T-helper 17 cell (primary cell): Measurements from ENCODE around the gene ABCC6. TPM values are rescaled to one million over a fixed set of nuclear protein-coding genes. Genes with fewer than 3 reads are reported as not detected.
"Not testable (repeated sequence)": the region's sequence is repeated elsewhere in the genome, so short reads cannot be mapped to it uniquely, and the experiment has no call there.

Source experiments
- ATAC-seq: fragments of 150-1000 bp; cut with Tn5 transposase; 2 replicates; pipeline ENCODE4 v1.10.0; 2021; ENCODE audit warnings: mild to moderate bottlenecking, moderate library complexity
- DNase-seq, 3 donors: peaks; one replicate each; pipeline versions ENCODE4 v3.0.0 to v3.0.0-alpha.2; 2020 to 2021
- H3K9me3 ChIP-seq: one replicate; pipeline ENCODE4 v1.7.0; 2013; ENCODE audit warnings: low read length, mild to moderate bottlenecking; ENCODE audit not compliant: control insufficient read depth, poor library complexity, severe bottlenecking
- H3K27ac Mint-ChIP-seq: one replicate; pipeline ENCODE4 v1.8.0; 2022; ENCODE audit warnings: mild to moderate bottlenecking, moderate library complexity, mixed read lengths
- H3K27me3 Mint-ChIP-seq: one replicate; pipeline ENCODE4 v1.8.0; 2022; ENCODE audit warnings: mixed read lengths
- H3K36me3 Mint-ChIP-seq: one replicate; pipeline ENCODE4 v1.8.0; 2022; ENCODE audit warnings: low read depth, mixed read lengths
- H3K4me1 Mint-ChIP-seq: one replicate; pipeline ENCODE4 v1.8.0; 2022; ENCODE audit warnings: mild to moderate bottlenecking, mixed read lengths
- H3K4me3 Mint-ChIP-seq: one replicate; pipeline ENCODE4 v1.8.0; 2022; ENCODE audit warnings: mild to moderate bottlenecking, moderate library complexity, mixed read lengths
- total RNA-seq, 4 donors: library from RNA in 2 of 4; stranded (reverse) in 2 of 4; gene quantifications; one replicate each; pipeline ENCODE4 v1.2.3 and lab custom pipeline; 2022 to 2026

The ABCC6 gene
- total RNA-seq, 2 donors from 2014 or later = not detected

DNA sequence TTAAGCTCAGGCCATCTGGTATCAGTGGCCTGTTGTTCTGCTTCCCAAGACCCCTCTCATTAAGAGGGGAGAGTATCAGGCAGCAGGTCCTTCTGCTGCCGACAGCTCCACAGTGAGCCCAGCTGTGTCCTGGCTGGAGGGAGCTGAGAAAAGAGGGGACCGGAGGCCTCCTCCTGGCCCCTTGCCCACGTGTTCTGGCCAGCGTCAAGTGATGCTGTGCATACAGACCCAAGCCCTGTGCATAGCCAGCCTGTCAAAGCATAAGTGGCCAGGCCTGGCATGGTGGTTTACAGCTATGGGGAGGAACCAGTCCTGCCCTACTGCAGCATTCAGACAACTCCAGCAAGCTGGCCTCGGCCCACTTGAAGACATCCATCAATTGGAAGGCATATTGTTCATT is 48.0 kb downstream of the ABCC6 start:
- Mint-ChIP-seq H3K4me3 (no peak overlapping the region), H3K27ac (no peak overlapping the region), H3K36me3 (no peaks in the 10 kb centered on the region)

DNA sequence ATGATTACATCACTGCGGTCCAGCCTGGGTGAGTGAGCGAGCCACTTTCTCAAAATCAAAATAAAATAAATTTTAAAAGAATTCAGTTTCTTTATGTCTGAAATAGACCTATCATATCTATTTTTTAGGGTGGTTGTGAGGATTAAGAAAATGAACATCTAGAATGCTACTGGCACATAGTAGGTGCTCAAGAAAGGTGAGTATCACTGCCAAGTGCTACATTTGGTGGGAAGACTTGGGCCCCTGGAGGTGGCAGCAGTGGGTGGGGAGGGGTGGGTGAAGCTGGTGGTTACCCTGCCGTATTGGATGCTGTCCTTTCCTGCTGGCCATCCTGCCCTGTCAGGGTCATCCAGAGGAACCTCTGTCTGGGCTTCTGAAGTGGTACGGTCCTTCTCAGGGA is 50.3 kb downstream of the ABCC6 start:
- Mint-ChIP-seq H3K27ac (no peak overlapping the region), H3K4me3 (no peak overlapping the region)
- H3K9me3 ChIP-seq = no peaks in the 10 kb centered on the region

More for the DNA sequence above, 48.0 kb downstream of the ABCC6 start:
- ATAC-seq = no peak
- peaks cover 3% of the 10 kb centered on the region for H3K4me1 Mint-ChIP-seq
- DNase-seq = no peak
- H3K27me3 Mint-ChIP-seq = peaks cover 5% of the 10 kb centered on the region
- no peaks in the 10 kb centered on the region for H3K9me3 ChIP-seq

DNA sequence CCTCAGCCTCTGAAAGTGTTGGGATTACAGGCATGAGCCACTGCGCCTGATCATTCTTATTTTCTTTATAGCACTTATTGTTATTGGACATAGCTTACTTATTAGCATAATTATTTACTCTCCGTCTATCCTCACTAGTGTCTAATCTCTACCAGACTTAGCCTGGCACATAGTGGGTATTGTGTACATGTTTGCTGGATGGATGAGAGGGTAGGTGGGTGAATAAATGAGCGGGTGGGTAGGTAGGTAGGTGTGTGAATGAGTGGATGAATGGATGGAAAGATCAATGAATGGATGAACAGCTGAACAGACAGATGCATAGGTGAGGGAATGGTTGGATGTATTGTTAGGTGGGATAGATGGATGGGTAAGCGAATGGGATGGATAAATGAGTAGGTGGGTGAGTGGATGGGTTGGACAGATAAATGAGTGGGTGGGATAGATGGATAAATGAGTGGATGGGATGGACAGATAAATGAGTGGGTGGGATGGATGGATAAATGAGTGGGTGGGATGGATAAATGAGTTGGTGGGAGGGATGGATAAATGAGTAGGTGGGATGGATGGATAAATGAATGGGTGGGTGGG is 51.9 kb downstream of the ABCC6 start:
- no peaks in the 10 kb centered on the region for H3K9me3 ChIP-seq
- no peak overlapping the region for H3K4me3 Mint-ChIP-seq
- peaks cover 4% of the 10 kb centered on the region for H3K27me3 Mint-ChIP-seq
- no peak for ATAC-seq
- DNase-seq = no peak
- no peak overlapping the region for H3K27ac Mint-ChIP-seq
- H3K4me1 Mint-ChIP-seq = peaks cover 3% of the 10 kb centered on the region
- H3K36me3 Mint-ChIP-seq = no peaks in the 10 kb centered on the region

More for the DNA sequence above, 50.3 kb downstream of the ABCC6 start:
- Mint-ChIP-seq H3K27me3 (peaks cover 9% of the 10 kb centered on the region), H3K36me3 (no peaks in the 10 kb centered on the region), H3K4me1 (peaks cover 3% of the 10 kb centered on the region)
- no peak for ATAC-seq
- DNase-seq = no peak

DNA sequence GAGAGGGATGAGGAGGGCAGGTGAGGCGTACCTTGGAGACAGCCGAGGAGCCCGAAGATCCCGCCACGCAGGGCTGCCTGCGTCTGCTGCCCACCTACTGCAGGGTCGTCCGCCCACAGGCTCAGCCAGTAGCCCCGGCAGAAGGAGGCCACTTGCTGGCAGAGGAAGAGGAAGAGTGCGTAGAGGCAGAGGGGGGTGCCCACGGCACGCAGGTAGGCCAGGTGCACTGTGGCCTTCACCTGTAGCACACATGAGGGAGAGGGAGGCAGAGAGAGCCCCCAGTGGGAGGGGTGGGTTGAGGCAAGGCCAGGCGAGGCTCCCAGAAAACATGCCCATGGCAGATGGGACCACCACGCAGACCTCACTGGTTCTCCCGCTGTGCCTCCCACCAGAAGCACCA is 53.7 kb downstream of the ABCC6 start:
- DNase-seq (no peak), ATAC-seq (no peak)
- Mint-ChIP-seq H3K4me3 (no peak overlapping the region), H3K27ac (no peak overlapping the region), H3K4me1 (peaks cover 3% of the 10 kb centered on the region), H3K36me3 (no peaks in the 10 kb centered on the region), H3K27me3 (peaks cover 4% of the 10 kb centered on the region)
- H3K9me3 ChIP-seq = no peaks in the 10 kb centered on the region

DNA sequence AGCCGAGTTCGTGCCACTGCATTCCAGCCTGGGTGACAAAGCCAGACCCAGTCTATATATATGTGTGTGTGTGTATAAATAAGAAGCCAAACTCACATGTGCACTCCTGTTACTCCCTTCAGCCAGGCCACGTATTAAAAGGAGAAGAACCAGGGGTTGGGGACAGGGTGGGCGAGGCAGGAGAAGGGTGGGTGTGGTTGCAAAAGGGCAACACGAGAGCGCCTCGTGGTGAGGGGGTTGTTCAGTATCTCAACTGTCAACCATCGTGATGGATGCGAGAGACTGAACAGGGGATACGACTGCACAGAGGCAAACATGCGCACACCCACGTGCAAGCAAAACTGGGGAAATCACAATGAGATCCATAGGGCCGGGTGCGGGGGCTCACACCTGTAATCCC is 54.9 kb downstream of the ABCC6 start:
- no peak for DNase-seq
- peak overlapping the region; percentile 34 for H3K27ac Mint-ChIP-seq
- H3K36me3 Mint-ChIP-seq = no peaks in the 10 kb centered on the region
- no peaks in the 10 kb centered on the region for H3K9me3 ChIP-seq
- peaks cover 4% of the 10 kb centered on the region for H3K27me3 Mint-ChIP-seq
- no peak overlapping the region for H3K4me3 Mint-ChIP-seq
- ATAC-seq = no peak
- H3K4me1 Mint-ChIP-seq = peaks cover 3% of the 10 kb centered on the region

DNA sequence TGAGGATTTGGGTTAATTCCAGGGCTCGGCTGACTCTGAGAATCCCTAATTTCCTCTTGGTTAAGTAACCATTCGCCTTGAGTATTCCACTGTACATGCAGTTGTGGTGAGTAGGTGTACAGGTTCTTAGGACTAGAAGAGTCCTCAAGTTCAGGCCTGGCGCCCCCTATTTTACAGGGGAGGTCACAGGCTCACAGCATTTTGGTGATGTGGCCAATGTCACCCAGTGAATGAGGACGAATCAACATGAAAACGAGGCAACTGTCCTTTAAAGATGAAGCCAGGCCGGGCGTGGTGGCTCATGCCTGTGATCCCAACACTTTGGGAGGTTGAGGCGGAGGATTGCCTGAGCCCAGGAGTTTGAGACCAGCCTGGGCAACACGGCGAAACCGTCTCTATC is 55.4 kb downstream of the ABCC6 start:
- no peaks in the 10 kb centered on the region for H3K36me3 Mint-ChIP-seq
- no peak overlapping the region for H3K4me3 Mint-ChIP-seq
- peak overlapping the region; percentile 34 for H3K27ac Mint-ChIP-seq
- DNase-seq = no peak
- no peak for ATAC-seq
- H3K9me3 ChIP-seq = no peaks in the 10 kb centered on the region
- H3K27me3 Mint-ChIP-seq = peaks cover 4% of the 10 kb centered on the region
- H3K4me1 Mint-ChIP-seq = peaks cover 3% of the 10 kb centered on the region

DNA sequence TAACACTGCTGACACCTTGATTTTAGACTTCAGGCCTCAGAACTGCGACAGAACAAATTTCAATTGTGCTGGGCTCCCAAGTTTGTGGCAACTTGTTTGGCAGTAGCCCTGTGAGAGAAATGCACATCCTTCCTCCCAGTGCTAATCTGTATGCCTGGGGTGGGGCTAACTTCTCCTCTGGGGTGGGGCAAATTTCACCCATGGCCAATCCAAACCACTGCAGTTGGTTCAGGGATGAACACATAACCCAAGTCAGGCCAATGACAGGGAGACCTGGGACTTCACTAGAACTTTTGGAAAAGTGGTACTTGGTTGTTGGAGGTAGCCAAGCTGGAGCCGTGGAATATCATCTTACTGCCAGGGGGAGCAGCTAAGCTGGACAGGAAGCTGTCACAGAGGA is 56.3 kb downstream of the ABCC6 start:
- Mint-ChIP-seq H3K4me1 (peaks cover 3% of the 10 kb centered on the region), H3K27me3 (peaks cover 4% of the 10 kb centered on the region), H3K36me3 (no peaks in the 10 kb centered on the region), H3K4me3 (no peak overlapping the region), H3K27ac (no peak overlapping the region)
- ATAC-seq = no peak
- no peaks in the 10 kb centered on the region for H3K9me3 ChIP-seq
- DNase-seq = no peak

DNA sequence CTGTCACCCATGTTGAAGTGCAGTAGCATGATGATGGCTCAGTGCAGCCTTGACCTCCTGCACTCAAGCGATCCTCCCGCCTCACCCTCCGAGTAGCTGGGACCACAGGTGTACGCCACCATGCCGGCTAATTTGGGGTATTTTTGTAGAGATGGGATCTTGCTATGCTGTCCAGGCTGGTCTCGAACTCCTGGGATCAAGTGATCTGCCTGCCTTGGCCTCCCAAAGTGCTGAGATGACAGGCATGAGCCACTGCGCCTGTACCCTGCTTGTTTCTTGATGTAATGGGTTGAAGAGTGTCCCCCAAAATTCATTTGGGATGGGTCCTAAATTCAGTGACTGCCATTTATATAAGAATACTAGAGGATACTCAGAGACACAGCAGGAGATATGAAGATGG is 57.2 kb downstream of the ABCC6 start:
- H3K9me3 ChIP-seq = no peaks in the 10 kb centered on the region
- no peak overlapping the region for H3K27ac Mint-ChIP-seq
- H3K4me1 Mint-ChIP-seq = no peaks in the 10 kb centered on the region
- DNase-seq = no peak
- no peak for ATAC-seq
- H3K36me3 Mint-ChIP-seq = no peaks in the 10 kb centered on the region
- H3K4me3 Mint-ChIP-seq = no peak overlapping the region
- H3K27me3 Mint-ChIP-seq = peaks cover 4% of the 10 kb centered on the region

DNA sequence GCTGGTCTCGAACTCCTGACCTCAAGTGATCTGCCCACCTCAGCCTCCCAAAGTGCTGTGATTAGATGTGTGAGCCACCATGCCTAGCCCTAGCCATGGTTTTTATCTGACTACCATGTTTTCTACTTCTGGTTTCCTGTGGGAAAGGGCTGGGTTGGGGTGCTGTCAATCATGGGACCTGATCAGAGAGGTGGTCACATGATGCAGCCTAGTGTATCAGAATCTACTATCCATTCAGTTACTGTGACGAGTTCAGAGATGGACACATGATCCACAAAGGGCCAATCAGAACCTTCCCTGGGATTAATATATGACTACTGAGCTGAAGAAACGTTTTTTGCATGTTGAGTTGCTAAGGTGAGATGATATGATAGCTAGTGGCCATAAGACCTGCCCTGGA is 59.1 kb downstream of the ABCC6 start:
- H3K4me3 Mint-ChIP-seq = no peak overlapping the region
- H3K27ac Mint-ChIP-seq = no peak overlapping the region
- H3K27me3 Mint-ChIP-seq = peaks cover 3% of the 10 kb centered on the region
- no peaks in the 10 kb centered on the region for H3K36me3 Mint-ChIP-seq
- no peaks in the 10 kb centered on the region for H3K4me1 Mint-ChIP-seq
- DNase-seq (no peak), ATAC-seq (no peak)
- H3K9me3 ChIP-seq = no peaks in the 10 kb centered on the region

DNA sequence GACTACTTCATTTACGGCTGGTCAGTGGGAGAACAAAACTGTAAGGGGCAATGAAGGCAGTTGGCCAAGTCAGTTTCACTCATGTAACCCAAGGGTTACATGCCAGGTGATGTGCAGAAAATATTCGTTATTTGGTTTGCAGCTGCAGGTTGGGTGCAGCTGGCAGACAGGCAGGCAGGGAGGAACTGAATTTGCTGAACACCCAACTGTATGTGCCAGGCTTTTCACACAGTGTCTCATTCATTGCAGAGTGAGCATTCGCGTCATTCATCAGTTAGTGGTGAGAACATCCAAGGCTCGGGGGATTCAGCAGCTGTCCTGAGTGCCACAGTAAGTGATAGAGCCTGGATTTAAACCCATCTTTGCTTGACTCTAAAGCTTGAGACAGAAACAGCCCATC is 59.7 kb downstream of the ABCC6 start:
- Mint-ChIP-seq H3K4me3 (no peak overlapping the region), H3K27me3 (no peaks in the 10 kb centered on the region), H3K36me3 (no peaks in the 10 kb centered on the region), H3K4me1 (no peaks in the 10 kb centered on the region), H3K27ac (no peak overlapping the region)
- no peaks in the 10 kb centered on the region for H3K9me3 ChIP-seq
- ATAC-seq = no peak
- DNase-seq = no peak

DNA sequence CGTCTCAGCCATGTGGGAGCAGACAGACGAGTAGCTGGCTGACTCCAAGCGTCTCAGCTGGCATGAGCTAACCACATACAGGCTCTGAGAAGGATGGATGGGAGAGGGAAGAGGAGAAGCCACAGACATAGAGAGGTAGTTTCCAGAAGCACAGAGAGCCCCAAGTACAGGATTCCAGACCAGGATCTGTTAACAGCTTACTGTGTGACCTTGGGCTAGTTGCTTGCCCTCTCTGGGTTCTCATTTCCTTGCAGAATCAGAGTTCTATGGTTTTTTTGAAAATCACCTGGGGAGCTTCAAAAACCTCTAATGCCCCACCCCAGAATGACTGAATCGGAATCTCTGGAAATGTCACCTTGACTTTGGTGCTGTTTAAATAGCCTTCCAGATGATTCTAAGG is 60.2 kb downstream of the ABCC6 start:
- H3K27me3 Mint-ChIP-seq = no peaks in the 10 kb centered on the region
- no peak overlapping the region for H3K27ac Mint-ChIP-seq
- H3K9me3 ChIP-seq = no peaks in the 10 kb centered on the region
- no peaks in the 10 kb centered on the region for H3K36me3 Mint-ChIP-seq
- no peak overlapping the region for H3K4me3 Mint-ChIP-seq
- ATAC-seq (no peak), DNase-seq (no peak)
- H3K4me1 Mint-ChIP-seq = no peaks in the 10 kb centered on the region

DNA sequence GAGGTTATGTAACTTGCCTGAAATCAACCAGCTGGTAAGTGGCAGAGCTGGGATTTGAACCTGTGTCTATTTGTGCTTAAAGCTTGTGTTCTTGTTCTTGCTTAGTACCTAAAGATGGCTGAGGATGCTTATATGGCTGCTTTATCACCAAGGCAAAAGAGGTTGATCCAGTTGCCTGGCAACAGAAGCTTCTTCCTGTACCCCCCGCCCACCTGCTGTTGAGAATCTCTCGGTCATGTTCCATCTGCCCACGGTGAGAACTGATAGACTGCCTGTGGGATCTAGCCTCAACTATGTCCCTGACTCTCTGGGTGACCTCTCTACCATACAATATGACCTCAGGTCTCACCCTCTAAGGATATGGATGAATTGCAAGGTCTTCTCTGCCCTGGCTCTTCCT is 60.7 kb downstream of the ABCC6 start:
- no peaks in the 10 kb centered on the region for H3K36me3 Mint-ChIP-seq

DNA sequence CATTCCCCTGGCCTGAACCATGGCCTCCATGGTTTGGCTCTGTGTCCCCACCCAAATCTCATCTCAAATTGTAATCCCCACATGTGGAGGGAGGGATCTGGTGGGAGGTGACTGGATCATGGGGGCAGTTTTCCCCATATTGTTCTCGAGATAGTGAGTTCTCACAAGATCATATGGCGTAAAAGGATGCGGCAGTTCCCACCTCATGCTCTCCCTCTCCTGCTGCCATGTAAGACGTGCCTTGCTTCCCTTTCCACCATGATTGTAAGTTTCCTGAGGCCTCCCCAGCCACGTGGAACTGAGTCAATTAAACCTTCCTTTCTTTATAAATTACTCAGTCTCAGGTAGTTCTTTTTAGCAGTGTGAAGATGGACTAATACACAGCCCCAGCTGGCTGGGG is 61.5 kb downstream of the ABCC6 start:
- not testable (repeated sequence) for DNase-seq, H3K27me3 Mint-ChIP-seq, H3K4me1 Mint-ChIP-seq, H3K4me3 Mint-ChIP-seq, H3K36me3 Mint-ChIP-seq, ATAC-seq, H3K27ac Mint-ChIP-seq, H3K9me3 ChIP-seq

More for the DNA sequence above, 60.7 kb downstream of the ABCC6 start:
- DNase-seq = no peak
- no peaks in the 10 kb centered on the region for H3K9me3 ChIP-seq
- H3K4me1 Mint-ChIP-seq = no peaks in the 10 kb centered on the region
- H3K27ac Mint-ChIP-seq = no peak overlapping the region
- no peak overlapping the region for H3K4me3 Mint-ChIP-seq
- no peak for ATAC-seq
- no peaks in the 10 kb centered on the region for H3K27me3 Mint-ChIP-seq

DNA sequence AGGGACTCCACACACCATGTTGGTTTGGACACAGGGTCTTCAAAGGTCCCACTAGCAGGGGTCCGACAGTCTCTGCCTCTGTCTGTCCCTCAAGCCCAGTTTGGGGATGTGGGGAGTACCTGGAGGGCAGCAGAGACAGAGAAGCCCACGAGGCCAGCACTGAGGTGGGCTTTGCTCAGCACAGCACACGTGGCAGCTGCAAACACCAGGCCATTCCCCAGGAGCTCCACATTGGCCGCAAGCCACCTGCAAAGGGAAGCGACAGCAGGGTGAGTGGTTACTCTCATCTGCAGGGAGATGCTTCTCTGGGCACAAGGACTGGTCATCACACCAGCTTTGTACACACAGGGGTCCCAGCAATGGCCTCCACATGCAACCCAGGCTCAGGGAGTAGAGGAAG is 62.0 kb downstream of the ABCC6 start:
- no peaks in the 10 kb centered on the region for H3K27me3 Mint-ChIP-seq

More for the DNA sequence above, 62.0 kb downstream of the ABCC6 start:
- H3K9me3 ChIP-seq = no peaks in the 10 kb centered on the region
- H3K36me3 Mint-ChIP-seq = no peaks in the 10 kb centered on the region
- ATAC-seq = no peak
- no peak overlapping the region for H3K27ac Mint-ChIP-seq
- DNase-seq = no peak
- H3K4me3 Mint-ChIP-seq = no peak overlapping the region
- H3K4me1 Mint-ChIP-seq = no peaks in the 10 kb centered on the region
